ENCODE data around the gene TRIM13. TPM values are rescaled to one million over a fixed set of nuclear protein-coding genes. Genes with fewer than 3 reads are reported as not detected.
A peak's percentile ranks its signal among the peaks of the same experiment; 100 is the strongest.

Gene TRIM13
- total RNA-seq, 1 donor from 2014 or later, result 41.9 TPM

DNA sequence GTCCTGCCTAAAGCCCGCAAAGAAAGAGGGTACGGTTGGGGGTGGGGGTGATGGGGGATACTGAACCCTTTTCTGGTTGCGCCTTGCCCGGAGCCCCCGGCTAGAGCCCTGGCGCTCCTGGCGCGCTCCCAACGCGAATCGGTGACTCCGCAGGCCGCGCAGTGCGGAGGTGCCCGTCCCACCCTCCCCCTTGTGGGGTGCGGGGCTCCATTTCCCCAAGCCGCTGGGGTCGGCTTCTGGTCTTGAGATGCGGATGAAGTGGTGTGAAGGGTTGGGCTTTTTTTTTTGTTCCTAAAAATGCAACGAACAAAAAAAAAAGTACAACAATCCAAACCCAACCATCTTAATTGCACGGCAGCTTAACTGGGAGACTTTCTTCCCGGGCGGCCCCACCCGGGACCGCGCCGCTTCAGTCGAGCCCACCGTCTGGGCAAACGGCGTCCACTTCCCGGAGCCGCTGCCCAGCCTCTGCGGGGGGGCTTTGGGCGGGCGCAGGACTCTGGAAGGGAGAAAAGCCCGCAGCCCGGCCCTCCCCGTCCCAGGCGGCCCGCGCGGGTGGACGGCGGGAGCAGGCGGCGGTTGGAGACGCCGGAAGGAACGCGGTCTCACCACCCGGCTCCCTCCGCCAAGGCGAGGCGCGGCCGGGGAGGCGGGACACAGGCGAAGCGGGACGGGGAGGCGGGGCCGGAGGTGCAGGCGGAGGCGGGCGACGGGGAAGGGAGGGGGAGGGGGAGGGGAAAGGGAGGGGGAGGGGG is 504 bp upstream of the TRIM13 start:
- peak; percentile 95 for DNase-seq (ENCODE audit: low spot score)

DNA sequence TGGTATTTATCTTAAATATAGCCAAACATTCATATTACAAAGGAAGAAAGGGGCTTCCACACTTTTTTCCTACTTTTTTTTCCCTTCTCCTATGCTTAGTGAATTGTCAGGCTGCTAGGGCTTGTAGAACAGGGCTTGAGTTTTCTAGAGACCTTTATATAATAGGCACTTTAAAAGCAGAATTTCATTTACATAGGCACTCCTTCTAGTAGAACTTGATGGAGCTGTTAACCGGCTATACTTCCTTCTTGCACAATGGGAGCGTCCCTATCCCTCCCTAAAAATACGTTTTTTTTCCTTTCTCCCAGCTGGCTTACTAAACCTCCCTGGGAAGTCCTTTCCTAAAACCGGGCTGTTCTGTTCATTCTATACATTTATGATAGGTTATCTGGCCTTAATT is 1.1 kb downstream of the TRIM13 start:
- peak; percentile 15 for DNase-seq (ENCODE audit: low spot score)

- no peak for DNase-seq (ENCODE audit: low spot score)
These were observed 2.1 kb downstream of the TRIM13 start for GRCh38 chr13:49998714-49999624.

GRCh38 chr13:50001287-50001686 is 4.4 kb downstream of the TRIM13 start:
- DNase-seq (ENCODE audit: low spot score), result no peak

DNA sequence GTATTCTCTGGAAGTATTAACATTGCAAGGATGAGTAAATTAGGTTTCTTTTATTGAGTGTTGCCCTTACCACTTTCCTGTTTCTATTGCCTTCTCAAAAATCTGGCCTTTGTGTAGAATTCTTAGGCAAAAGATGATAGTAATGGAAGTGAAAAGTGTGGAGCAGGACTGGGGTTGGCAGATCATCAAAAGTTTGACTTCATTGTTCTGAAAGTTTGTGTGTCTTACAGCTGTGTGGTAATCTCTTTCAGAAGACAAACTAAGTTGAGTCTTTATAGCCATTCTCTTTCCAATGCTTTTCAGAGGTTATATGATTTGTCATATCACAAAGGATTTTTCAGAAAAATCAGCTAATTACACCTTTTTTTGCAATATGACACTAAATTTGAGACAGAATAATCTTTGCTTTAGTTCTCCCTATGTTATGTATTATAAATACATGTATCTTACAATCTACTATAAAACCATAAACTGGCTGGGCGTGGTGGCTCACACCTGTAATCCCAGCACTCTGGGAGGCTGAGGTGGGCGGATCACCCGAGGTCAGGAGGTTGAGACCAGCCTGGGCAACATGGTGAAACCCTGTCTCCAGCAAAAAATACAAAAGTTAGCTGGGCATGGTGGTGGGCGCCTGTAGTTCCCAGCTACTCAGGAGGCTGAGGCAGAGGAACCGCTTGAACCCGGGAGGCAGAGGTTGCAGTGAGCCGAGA is 9.7 kb downstream of the TRIM13 start:
- no peak for DNase-seq (ENCODE audit: low spot score)

- DNase-seq (ENCODE audit: low spot score), result no peak
These were observed 14.6 kb downstream of the TRIM13 start for GRCh38 chr13:50011461-50011860.

- no peak for DNase-seq (ENCODE audit: low spot score)
These were observed 15.7 kb downstream of the TRIM13 start for GRCh38 chr13:50012396-50013169.

DNA sequence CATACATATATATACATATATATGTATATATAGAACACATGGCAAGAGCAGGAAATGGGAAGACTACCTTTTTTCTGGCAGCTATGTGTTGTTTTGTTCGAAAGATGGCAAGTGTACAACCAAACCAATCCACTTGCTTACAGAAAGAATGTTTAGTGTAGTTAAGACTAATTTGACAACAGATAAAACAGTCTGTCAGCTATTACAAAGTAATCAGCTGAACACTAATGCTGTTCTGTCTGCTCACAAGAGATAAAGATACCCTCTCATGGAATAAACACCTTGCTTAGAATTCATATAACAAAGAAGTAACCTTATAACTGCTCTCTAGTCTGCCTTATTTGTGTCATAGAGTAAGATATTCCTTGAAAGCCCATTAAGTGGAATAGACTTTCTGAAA is 17.5 kb downstream of the TRIM13 start:
- DNase-seq (ENCODE audit: low spot score), result no peak

GRCh38 chr13:50015258-50015657 is 18.4 kb downstream of the TRIM13 start, which contains the start of gene KCNRG:
TSS of gene KCNRG (plus strand) at chr13:50015444. CDS start at chr13:50015494, 50 bp downstream.
- no peak for DNase-seq (ENCODE audit: low spot score)

- DNase-seq (ENCODE audit: low spot score), result no peak
These were observed 18.9 kb downstream of the TRIM13 start for GRCh38 chr13:50015750-50016149.

GRCh38 chr13:50016444-50016843 is 19.6 kb downstream of the TRIM13 start:
- no peak for DNase-seq (ENCODE audit: low spot score)

DNA sequence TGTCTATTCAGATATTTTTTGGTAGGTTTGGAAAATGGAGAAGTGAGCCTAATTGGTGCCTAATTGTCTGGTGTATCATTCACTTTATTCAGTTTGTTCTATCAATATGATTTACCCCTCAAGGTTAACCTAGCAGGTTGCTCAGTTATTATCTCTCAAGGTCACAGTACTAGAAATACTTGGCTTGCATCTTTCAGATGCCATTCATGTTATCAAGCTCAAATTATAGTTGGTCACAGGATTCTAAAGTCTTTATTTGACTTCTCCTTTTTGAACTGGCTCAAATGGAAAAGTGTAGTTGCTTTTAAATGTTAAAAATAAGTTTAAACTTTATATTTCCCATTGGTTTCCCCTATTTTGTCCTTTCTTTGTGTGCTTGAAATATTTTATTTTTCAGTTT is 21.0 kb downstream of the TRIM13 start:
- DNase-seq (ENCODE audit: low spot score), result no peak

DNA sequence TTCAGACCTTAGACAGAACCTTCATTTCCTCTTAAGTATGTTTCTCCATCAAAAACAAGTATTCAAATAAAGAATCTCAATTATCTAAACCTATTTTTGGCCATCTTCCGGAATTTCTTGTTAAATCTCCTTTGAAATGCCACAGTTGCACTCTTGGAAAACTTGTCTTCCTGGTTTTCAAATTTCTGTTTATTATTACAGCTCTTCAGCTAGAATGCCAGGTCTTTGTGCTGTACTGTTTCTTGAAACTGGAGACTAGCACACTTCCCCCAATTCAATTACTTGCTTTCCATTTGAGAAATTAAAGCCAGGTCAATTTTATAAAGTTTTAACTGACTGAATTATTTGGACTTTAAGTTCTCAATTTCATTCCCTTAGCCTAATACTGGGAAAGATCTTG is 28.6 kb downstream of the TRIM13 start:
- DNase-seq (ENCODE audit: low spot score), result peak; percentile 52

DNA sequence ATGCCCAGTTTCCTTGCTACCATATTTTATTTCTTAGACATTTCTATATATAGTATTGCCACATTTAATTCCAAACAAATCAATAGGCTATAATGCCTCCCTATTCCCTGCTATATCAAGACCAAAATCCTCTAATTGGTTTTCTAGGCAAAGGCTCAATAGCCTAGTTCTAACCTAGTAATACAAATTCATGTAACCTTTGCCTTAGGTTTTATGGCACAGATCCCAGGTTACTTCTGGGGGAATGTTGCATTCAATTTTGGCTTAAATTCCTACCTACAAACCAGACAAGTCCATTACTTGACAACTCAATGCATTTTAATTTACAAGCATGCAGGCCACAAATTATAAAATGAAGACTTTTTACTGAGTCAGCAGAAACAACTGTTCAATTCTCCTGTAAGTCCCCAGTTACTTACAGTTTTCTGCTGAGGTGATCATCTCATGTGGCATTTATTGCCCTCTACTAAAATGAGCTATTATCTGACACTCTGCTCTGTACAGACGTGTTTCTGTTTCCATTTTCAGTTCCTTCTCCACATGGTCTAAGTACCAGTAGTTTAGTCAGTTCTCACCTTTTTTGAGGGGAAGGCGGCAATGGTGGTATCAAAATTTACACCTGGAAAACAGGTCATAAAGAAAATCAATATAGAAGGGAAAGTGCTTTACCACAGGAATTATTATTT is 30.1 kb downstream of the TRIM13 start:
- no peak for DNase-seq (ENCODE audit: low spot score)

DNA sequence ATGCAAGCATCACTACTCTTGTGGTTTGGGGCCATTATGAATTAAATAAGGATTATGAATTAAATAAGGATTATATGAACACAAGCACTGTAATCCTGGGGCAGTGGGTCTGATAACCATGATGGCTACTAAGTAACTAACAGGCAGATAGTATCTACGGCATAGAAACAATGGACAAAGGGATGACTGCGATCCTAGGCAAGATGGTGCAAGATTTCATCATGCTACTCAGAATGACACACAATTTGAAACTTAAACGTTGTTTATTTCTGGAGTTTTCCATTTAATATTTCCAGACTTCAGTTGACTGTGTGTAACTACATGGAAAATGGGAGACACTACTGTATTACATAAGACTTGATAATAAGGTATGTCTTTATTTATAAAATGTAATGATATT is 33.5 kb downstream of the TRIM13 start:
- DNase-seq (ENCODE audit: low spot score), result no peak

- DNase-seq (ENCODE audit: low spot score), result peak; percentile 26
These were observed 36.9 kb downstream of the TRIM13 start for GRCh38 chr13:50033725-50034124.

DNA sequence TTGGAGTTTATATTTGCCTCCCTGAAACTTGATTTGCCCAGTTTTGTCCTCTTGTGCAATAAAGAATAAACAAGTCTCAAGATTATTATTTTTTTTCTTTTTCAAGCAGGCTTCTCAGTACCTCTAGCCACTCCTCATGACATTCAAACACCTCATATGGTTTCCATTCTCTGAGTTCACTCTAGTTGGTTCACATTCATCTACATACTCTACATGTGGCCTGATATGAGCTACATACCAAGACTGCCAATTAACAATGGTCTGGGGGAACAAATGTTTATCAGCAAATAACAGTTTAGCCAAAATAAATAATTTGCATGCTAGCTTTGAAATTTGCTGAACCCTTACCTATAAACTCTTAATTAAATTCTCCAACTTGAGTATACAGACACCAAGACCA is 40.9 kb downstream of the TRIM13 start:
- no peak for DNase-seq (ENCODE audit: low spot score)

GRCh38 chr13:50038266-50038665 is 41.4 kb downstream of the TRIM13 start:
- no peak for DNase-seq (ENCODE audit: low spot score)

DNA sequence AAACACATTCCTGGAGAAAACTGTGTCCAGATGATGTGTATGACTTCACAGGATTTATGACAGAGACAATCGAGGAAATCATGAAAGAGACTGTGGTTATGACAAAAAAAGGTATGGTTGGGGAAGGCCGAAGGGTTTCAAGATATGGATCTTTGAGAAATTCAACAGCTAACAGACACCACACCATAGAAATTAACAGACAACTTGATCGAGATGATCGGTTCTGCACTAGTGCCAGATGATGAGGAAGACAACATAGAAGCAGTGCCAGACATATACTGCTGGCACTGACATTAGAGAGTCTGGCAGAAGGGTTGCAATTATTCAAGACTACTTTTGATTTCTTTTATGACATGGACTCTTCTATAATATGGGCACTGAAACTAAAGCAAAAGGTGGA is 55.6 kb downstream of the TRIM13 start:
- no peak for DNase-seq (ENCODE audit: low spot score)

DNA sequence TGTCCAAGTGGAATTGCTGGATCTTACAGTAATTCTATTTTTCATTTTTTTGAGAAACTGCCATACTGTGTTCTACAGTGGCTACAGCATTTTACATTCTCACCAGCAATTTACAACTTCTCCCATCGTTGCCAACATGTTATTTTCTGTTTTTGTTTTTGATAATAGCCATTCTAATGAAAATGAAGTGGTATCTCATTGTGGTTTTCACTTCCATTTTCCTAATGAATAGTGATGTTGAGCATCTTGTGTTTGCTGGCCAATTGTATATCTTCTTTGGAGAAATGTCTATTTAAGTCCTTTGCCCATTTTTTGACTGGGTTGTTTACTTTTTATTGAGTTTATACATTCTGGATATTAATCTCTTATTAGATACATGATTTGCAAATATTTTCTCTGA is 57.0 kb downstream of the TRIM13 start:
- no peak for DNase-seq (ENCODE audit: low spot score)

- DNase-seq (ENCODE audit: low spot score), result peak; percentile 29
These were observed 58.6 kb downstream of the TRIM13 start for GRCh38 chr13:50055454-50055853.
